Upper lobe of right lung (tissue), 1 donor: Measurements from ENCODE around the gene GPR157. TPM values are rescaled to one million over a fixed set of nuclear protein-coding genes. Genes with fewer than 3 reads are reported as not detected.

ENCODE experiments used
- ATAC-seq: fragments of 200-7000 bp; cut with Tn5 transposase; one replicate; pipeline ENCODE4 v1.9.1; 2020; ENCODE audit warnings: mild to moderate bottlenecking, moderate library complexity
- DNase-seq: peaks from one replicate; pipeline ENCODE4 v3.0.0-alpha.2; 2020
- H3K27ac ChIP-seq: fragments of 200-600 bp; one replicate; pipeline ENCODE4 v1.8.0; 2022
- H3K27me3 ChIP-seq: fragments of 200-600 bp; one replicate; pipeline ENCODE4 v1.8.0; 2022; ENCODE audit warnings: mild to moderate bottlenecking
- H3K36me3 ChIP-seq: fragments of 200-600 bp; one replicate; pipeline ENCODE4 v1.8.0; 2022
- H3K4me1 ChIP-seq: fragments of 200-600 bp; one replicate; pipeline ENCODE4 v1.8.0; 2022
- H3K4me3 ChIP-seq: fragments of 200-600 bp; one replicate; pipeline ENCODE4 v1.8.0; 2022; ENCODE audit warnings: mild to moderate bottlenecking
- H3K9me3 ChIP-seq: fragments of 200-600 bp; one replicate; pipeline ENCODE4 v1.8.0; 2022
- intact Hi-C: fragments of 100-400 bp; cut with DNase I; formaldehyde crosslinking; loops from one replicate; pipeline ENCODE4 v1.11.0; 2022
- total RNA-seq: library from RNA; stranded (reverse); fragmentation: NEBNext Ultra II Directional; extraction: Animal tissue kit (Norgen Biotek cat#: 25700); gene quantifications from one replicate; pipeline ENCODE4 v1.2.1, GENCODE V29; 2021
- TF ChIP-seq, protein P1 (sequence below): fragments of 200-600 bp; IDR thresholded peaks from one replicate; pipeline ENCODE4 v1.8.0; 2022; ENCODE audit warnings: antibody characterized with exemption
- donor health status: DM: no; HTN: yes; CAD: no; lungs with severe emphysema.

Gene GPR157
- total RNA-seq, 1 donor from 2014 or later = 19.0 TPM

DNA sequence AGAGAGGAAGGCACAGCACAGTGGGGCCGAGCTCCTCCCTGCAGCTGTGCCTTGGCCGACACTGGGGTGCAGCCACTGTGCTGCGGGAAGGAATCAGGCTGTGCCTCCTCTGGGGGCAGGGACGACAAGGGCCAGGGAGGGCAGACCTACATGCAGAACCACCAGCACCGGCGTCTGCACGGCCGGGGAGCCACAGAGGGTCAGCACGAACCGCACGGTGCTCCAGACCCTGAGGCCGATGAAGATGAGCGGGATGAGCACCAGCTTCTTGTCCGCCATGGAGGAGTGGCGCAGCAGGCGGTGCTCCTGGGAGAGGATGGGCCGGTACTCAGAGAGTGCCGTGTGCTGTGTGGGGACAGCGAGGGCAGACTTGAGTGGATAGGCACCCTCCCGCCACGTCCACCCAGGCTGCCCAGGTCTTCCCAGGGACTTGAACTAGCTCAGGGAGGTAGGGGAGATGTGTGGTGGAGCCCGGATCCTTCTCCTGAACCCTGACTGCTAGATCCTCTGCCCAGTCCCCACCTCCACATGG, 23.5 kb downstream of the GPR157 start:
- intact Hi-C loops = loop anchor here (5.0 kb wide), 1 partner anchor 92 kb away; no protein-coding TSS in a partner anchor
- Histone ChIP-seq H3K36me3 (peaks cover 28% of the 10 kb centered on the region), H3K4me3 (no peak overlapping the region), H3K4me1 (no peaks in the 10 kb centered on the region), H3K9me3 (no peaks in the 10 kb centered on the region), H3K27me3 (no peaks in the 10 kb centered on the region), H3K27ac (no peak overlapping the region)
- ATAC-seq = peak; percentile 7
- TF ChIP-seq, protein P1, sequence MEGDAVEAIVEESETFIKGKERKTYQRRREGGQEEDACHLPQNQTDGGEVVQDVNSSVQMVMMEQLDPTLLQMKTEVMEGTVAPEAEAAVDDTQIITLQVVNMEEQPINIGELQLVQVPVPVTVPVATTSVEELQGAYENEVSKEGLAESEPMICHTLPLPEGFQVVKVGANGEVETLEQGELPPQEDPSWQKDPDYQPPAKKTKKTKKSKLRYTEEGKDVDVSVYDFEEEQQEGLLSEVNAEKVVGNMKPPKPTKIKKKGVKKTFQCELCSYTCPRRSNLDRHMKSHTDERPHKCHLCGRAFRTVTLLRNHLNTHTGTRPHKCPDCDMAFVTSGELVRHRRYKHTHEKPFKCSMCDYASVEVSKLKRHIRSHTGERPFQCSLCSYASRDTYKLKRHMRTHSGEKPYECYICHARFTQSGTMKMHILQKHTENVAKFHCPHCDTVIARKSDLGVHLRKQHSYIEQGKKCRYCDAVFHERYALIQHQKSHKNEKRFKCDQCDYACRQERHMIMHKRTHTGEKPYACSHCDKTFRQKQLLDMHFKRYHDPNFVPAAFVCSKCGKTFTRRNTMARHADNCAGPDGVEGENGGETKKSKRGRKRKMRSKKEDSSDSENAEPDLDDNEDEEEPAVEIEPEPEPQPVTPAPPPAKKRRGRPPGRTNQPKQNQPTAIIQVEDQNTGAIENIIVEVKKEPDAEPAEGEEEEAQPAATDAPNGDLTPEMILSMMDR = no peak
- DNase-seq = no peak

DNA sequence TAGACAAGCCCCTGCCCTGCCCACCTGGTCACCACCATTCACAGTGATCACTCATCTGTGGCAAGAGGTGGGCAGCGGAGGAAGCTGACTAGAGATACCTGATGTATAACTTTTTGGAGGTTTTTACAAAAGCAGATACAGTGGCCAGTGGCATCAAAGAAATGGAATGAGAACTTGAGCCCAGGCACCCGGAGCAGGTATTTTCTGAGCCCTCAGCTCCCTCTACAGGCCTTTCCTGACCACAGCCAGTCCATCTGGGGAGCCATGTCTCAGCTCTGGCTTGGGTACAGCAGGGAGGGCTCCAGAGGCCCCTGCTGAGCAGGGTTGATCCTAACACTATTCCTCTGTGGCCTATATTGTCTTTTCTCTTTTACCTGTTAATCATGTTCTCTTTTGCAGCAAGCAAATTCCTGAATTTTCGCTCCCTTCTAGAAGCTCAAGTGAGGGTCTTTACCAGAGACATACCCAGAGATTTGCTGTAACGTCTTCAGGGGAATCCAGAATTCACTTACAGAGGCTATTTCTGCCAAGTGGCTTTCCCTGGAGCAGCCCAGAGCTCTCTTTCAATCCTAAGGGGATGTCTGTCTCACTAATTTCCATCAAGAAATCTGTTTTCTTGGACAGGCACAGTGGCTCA, 27.3 kb downstream of the GPR157 start:
- Histone ChIP-seq H3K4me3 (no peak overlapping the region), H3K27me3 (no peaks in the 10 kb centered on the region), H3K9me3 (no peaks in the 10 kb centered on the region), H3K27ac (no peak overlapping the region), H3K36me3 (peaks cover 22% of the 10 kb centered on the region), H3K4me1 (no peaks in the 10 kb centered on the region)
- intact Hi-C loops = no loop called here
- DNase-seq (no peak), ATAC-seq (peak; percentile 69)
- TF ChIP-seq, protein P1 = peak; percentile 48

DNA sequence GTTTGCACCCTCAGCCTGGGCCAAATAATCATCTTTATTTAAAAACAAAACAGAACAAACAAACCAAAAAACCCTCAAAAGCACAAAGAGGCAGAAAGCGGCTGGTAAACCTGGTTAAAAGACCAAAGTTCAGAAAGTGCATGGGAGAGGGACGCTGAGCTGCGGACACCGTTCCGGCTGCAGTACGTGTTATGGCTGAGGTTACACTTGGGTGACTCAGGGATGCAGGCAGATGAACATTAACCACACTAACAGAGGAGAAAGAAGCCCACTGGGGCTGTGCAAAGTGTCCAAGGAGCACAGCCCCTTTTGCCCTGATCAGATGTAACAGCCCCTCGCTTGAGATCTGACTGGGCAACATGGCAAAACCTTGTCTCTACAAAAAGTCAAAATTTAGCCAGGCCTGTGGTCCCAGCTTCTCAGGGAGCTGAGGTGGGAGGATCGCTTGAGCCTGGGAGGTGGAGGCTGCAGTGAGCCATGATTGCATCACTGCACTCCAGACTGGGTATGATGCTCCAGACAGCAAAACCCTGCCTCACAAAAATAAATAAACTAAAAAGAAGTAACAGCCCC, 28.3 kb downstream of the GPR157 start:
- no peak for ATAC-seq
- H3K27me3 ChIP-seq = no peaks in the 10 kb centered on the region
- TF ChIP-seq, protein P1 = no peak
- H3K27ac ChIP-seq = no peak overlapping the region
- peaks cover 22% of the 10 kb centered on the region for H3K36me3 ChIP-seq
- no peak overlapping the region for H3K4me3 ChIP-seq
- intact Hi-C loops = no loop called here
- no peak for DNase-seq
- no peaks in the 10 kb centered on the region for H3K4me1 ChIP-seq
- no peaks in the 10 kb centered on the region for H3K9me3 ChIP-seq

DNA sequence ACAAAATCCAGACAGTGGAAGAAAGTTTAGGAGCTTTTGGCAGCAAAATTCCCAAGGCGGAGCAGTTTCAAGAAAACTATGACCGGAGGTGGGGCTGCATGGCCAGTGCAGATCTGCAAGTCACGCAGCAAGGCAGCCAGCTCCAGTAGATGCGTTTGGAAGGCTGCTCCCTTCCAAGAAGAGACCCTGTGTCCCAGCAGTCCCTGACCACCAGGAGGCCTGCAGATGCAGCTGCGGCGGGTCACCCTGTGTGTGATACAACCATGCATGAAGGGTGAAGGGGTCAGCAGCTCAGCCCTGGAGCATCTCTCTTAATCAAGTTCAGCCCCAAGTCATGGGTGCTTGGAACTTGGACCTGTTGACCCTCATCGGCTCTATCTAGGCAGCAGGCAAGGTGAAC, 29.3 kb downstream of the GPR157 start:
- intact Hi-C loops = no loop called here
- no peak overlapping the region for H3K27ac ChIP-seq
- H3K36me3 ChIP-seq = peaks cover 21% of the 10 kb centered on the region
- no peaks in the 10 kb centered on the region for H3K27me3 ChIP-seq
- H3K4me1 ChIP-seq = no peaks in the 10 kb centered on the region
- no peaks in the 10 kb centered on the region for H3K9me3 ChIP-seq
- DNase-seq = no peak
- TF ChIP-seq, protein P1 = no peak
- no peak overlapping the region for H3K4me3 ChIP-seq
- no peak for ATAC-seq

DNA sequence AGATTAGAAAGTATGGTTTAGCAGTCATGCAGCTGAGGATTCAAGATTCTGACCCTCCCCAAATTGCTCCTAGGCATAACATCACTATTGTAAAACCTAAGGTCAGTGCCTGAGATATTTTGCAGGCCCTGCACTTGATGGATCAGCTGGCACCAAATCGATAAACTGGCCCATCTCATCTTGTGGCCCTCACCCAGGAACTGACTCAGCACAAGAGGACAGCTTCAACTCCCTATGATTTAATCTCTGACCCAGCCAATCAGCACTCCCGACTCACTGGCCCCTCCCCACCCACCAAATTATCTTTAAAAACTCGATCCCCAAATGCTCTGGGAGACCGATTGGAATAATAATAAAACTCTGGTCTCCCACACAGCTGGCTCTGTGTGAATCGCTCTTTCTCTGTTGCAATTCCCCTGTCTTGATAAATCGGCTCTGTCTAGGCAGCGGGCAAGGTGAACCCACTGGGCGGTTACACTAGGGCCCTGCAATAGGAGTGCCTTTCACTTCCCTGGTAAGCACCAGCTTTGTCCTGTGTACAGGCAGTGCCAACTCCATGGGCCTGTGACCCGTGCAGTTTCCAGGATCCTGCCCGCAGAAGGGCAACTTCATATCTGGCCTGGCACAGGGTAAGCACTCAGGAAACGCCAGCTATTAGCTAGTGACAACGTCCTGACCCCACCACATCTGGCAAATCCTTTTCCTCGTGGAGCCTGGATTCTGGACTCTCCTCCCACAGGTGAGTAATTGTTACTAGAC, 30.8 kb downstream of the GPR157 start:
- Histone ChIP-seq H3K9me3 (no peaks in the 10 kb centered on the region), H3K4me1 (no peaks in the 10 kb centered on the region), H3K36me3 (peaks cover 7% of the 10 kb centered on the region), H3K27me3 (no peaks in the 10 kb centered on the region), H3K4me3 (no peak overlapping the region), H3K27ac (no peak overlapping the region)
- DNase-seq = no peak
- intact Hi-C loops = no loop called here
- TF ChIP-seq, protein P1 = no peak
- ATAC-seq = no peak
